Measurements from ENCODE around the gene TAF5L.

The TAF5L gene

DNA sequence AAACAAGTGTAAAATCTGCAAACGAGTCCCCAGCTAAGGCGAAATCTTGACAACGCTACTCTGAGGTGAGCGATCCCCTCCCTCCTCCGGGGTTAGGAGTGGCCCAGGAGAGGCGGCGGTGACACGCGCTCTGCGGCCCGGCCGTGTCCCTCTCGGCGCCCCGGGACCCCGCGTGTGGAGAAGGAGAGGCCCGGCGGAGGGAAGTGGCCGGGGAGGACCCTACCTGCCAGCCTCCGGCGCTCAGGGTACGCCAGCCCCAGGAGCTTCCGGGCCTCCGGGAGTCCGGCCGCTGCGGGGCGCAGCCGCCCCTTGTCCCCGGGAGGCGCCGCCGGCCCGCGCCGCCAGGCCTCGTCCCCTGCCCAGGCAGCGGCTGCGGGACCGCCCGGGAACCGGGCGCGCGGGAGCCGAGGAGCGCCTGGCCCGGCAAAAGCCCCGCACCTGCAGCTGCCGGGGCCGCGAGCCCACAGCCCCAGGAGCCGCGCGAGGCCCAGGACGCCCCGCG is 68.0 kb downstream of the TAF5L start:
- TF ChIP-seq, protein P1, sequence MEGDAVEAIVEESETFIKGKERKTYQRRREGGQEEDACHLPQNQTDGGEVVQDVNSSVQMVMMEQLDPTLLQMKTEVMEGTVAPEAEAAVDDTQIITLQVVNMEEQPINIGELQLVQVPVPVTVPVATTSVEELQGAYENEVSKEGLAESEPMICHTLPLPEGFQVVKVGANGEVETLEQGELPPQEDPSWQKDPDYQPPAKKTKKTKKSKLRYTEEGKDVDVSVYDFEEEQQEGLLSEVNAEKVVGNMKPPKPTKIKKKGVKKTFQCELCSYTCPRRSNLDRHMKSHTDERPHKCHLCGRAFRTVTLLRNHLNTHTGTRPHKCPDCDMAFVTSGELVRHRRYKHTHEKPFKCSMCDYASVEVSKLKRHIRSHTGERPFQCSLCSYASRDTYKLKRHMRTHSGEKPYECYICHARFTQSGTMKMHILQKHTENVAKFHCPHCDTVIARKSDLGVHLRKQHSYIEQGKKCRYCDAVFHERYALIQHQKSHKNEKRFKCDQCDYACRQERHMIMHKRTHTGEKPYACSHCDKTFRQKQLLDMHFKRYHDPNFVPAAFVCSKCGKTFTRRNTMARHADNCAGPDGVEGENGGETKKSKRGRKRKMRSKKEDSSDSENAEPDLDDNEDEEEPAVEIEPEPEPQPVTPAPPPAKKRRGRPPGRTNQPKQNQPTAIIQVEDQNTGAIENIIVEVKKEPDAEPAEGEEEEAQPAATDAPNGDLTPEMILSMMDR (IDR thresholded peaks at IDR 0.05; ENCODE audit: extremely low read depth, missing control alignments), result peak; percentile 35
- peak; percentile 83 for DNase-seq (ENCODE audit: low spot score)

DNA sequence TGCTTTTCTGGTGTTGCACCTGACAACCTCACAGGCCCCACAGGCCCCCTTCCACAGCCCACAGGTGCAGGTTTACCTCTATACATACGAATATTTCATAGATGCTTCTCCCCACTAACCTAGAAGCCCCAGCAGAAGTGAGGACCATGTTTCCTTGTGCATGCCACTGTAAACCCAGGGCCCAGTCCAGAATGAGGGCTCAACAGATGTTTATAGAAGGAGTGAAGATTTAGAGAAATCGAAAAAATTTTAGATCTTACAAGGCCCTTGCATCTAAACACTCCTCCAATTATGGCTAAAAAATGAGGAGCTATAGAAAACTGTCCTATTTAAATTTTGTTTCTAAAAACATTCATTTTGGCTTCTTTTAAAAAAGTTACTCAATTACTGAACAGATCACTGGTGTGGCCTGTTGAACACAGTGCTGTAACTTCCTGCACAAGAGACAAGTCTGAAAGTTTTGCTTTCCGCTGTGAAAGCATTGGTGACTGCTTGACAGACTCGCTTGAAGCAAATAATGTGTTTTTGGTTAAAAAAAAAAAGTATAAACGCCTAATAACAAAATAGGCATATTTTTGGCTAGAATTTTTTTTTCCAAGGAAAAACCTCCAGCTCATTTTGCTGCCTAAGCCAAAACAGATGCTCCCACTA is 68.6 kb downstream of the TAF5L start:
- TF ChIP-seq, protein P1 (IDR thresholded peaks at IDR 0.05; ENCODE audit: extremely low read depth, missing control alignments), result no peak
- peak; percentile 62 for DNase-seq (ENCODE audit: low spot score)

DNA sequence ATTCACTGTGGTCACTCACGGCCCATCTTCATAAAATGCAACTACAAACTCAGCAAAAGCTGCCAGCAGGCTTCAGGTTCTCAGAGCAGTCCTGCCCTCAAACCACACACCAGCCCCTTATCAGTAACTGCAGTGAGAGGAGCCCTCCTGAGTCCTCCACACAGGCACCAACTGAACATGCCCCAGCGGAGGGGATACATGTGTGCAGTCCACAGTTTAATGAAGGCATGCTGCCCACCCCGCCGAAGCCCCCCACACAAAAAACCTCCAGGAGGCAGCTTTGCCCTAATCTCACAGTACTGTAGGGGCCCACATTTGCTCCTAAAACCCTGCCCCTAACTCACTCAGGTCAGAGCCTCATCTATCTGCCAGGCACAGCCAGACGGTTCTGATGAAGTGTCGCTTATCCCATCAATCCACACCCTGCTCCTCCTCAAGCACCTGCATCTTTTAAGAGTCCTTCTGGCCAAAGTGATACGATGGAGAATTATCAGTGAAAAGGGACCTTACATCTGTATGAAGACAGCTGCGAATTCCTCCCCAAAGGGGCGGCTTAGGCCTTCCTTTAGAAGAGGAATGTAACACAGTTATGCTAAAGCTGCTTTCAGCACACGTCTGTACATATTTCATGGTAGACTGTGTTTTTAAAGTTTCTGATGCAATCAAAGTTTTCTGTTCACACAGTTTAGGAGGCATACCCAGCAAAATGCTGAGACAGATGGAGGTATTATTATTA is 70.9 kb downstream of the TAF5L start:
- TF ChIP-seq, protein P1 (IDR thresholded peaks at IDR 0.05; ENCODE audit: extremely low read depth, missing control alignments), result no peak
- no peak for DNase-seq (ENCODE audit: low spot score)

DNA sequence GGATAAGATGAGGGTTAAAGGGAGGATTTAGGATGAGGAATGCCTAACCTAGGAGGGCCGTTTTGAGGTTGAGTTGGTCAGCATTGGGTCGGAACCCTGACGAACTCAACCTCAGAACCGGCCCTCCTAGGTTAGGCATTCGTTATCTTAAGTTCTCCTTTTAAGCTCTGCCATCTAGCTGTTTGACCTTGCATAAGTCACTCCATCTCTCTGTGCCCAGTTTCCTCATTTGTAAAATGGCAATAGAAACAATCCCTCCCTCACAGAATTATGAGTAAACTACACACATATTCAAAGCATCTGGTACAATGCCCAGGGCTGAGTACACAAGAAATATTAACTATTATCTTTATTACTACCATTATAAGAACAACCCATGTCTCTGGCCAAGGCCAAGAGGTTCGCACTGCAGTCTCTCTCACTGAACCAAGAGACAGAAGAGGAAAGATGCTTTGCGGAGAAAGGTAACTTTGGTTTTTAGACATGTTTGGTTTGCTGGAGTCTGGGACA is 72.2 kb downstream of the TAF5L start:
- TF ChIP-seq, protein P1 (IDR thresholded peaks at IDR 0.05; ENCODE audit: extremely low read depth, missing control alignments), result no peak
- DNase-seq (ENCODE audit: low spot score), result no peak

DNA sequence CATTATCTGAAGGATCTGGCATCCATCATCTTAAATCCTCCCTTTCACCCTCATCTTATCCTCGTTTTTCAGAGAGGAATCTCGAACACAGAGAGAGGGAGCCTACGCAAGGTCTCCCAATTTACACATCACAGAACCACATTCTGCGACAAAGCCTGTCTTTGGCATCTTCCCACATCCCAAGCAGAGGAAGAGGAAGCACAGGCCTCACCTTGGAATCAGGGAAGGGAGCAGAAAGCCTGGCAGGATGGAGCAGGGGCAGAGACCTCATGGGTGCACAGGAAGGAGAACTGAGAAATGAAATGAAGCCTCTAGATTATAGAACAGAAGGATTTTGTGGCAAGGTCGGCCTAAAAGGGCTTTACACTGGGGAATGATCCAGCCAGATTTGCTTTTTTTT is 73.2 kb downstream of the TAF5L start:
- TF ChIP-seq, protein P1 (IDR thresholded peaks at IDR 0.05; ENCODE audit: extremely low read depth, missing control alignments), result no peak
- no peak for DNase-seq (ENCODE audit: low spot score)

DNA sequence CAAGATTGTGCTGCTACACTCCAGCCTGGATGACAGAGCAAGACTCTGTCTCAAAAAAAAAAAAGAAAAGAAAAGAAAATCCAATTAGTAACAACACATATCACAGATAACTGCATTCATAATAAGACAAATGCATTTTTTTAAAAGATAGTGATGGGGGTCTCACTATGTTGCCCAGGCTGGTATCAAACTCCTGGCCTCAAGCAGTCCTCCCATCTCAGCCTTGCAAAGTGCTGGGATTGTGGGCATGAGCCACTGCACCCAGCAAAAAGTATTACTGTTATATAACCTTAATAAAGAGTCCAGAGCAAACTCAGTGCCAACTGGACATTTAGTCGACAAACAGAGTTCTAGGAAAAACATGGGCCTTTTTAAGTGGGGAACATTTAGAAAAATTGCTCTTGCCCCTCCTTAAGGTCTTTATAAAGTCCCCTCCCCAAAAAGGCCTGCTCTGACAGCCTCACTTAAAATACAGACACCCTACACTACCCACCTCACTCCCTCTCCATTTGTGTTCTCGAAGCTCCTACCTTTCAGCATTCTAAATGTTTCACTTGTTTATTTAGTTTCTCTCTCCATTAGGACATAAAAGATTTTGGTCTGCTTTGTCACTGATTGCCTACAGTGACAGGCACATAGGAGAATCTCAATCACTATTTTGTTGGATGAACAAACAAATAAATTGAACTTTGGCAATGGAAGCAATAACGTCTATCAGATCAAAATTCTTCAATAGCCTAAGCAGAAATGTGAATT is 74.9 kb downstream of the TAF5L start:
- TF ChIP-seq, protein P1 (IDR thresholded peaks at IDR 0.05; ENCODE audit: extremely low read depth, missing control alignments), result no peak
- no peak for DNase-seq (ENCODE audit: low spot score)
